Measurements from ENCODE around the gene DNAH8. TPM values are rescaled to one million over a fixed set of nuclear protein-coding genes. Genes with fewer than 3 reads are reported as not detected.
A peak's percentile ranks its signal among the peaks of the same experiment; 100 is the strongest.

Gene DNAH8
- total RNA-seq, 1 donor: under 0.01 TPM

GRCh38 chr6:38760097-38760496, 45.0 kb downstream of the DNAH8 start:
- no peak for TF ChIP-seq CTCF (IDR thresholded peaks at IDR 0.05; ENCODE audit: insufficient read depth, low read depth, low read length)
- DNase-seq (ENCODE audit: low read depth): no peak
- H3K4me3 ChIP-seq (ENCODE audit: low read depth, low read length): no peak overlapping the region

GRCh38 chr6:38762848-38763247, 47.7 kb downstream of the DNAH8 start:
- no peak overlapping the region for H3K4me3 ChIP-seq (ENCODE audit: low read depth, low read length)
- no peak for TF ChIP-seq CTCF (IDR thresholded peaks at IDR 0.05; ENCODE audit: insufficient read depth, low read depth, low read length)
- DNase-seq (ENCODE audit: low read depth): peak; percentile 7

- H3K4me3 ChIP-seq (ENCODE audit: low read depth, low read length): no peak overlapping the region
- no peak for TF ChIP-seq CTCF (IDR thresholded peaks at IDR 0.05; ENCODE audit: insufficient read depth, low read depth, low read length)
- DNase-seq (ENCODE audit: low read depth): no peak
Observed at GRCh38 chr6:38767560-38767959, 52.4 kb downstream of the DNAH8 start.

GRCh38 chr6:38773338-38773737, 58.2 kb downstream of the DNAH8 start:
- no peak for DNase-seq (ENCODE audit: low read depth)
- TF ChIP-seq CTCF (IDR thresholded peaks at IDR 0.05; ENCODE audit: insufficient read depth, low read depth, low read length): peak; percentile 55
- no peak overlapping the region for H3K4me3 ChIP-seq (ENCODE audit: low read depth, low read length)

- no peak for TF ChIP-seq CTCF (IDR thresholded peaks at IDR 0.05; ENCODE audit: insufficient read depth, low read depth, low read length)
- no peak for DNase-seq (ENCODE audit: low read depth)
Observed at GRCh38 chr6:38774929-38775707, 60.0 kb downstream of the DNAH8 start.

GRCh38 chr6:38775870-38776269, 60.8 kb downstream of the DNAH8 start:
- no peak for TF ChIP-seq CTCF (IDR thresholded peaks at IDR 0.05; ENCODE audit: insufficient read depth, low read depth, low read length)
- no peak for DNase-seq (ENCODE audit: low read depth)
- H3K4me3 ChIP-seq (ENCODE audit: low read depth, low read length): no peak overlapping the region

More at GRCh38 chr6:38774929-38775707, 60.0 kb downstream of the DNAH8 start:
- no peak overlapping the region for H3K4me3 ChIP-seq (ENCODE audit: low read depth, low read length)

GRCh38 chr6:38776515-38776914, 61.4 kb downstream of the DNAH8 start:
- H3K4me3 ChIP-seq (ENCODE audit: low read depth, low read length): no peak overlapping the region
- TF ChIP-seq CTCF (IDR thresholded peaks at IDR 0.05; ENCODE audit: insufficient read depth, low read depth, low read length): no peak
- DNase-seq (ENCODE audit: low read depth): peak; percentile 18
